GM23248 (cell line): ENCODE measurements around the gene ZMAT5.

Experiments used
- EZH2 ChIP-seq: fragments of 200-600 bp; sonication (generic); IDR thresholded peaks from 2 replicates; pipeline ENCODE4 v1.6.1; 2018; ENCODE audit warnings: antibody characterized with exemption, mild to moderate bottlenecking; ENCODE audit not compliant: insufficient read depth, poor library complexity, severe bottlenecking
- EZH2phosphoT487 ChIP-seq: fragments of 200-600 bp; sonication (generic); IDR thresholded peaks from 2 replicates; pipeline ENCODE4 v1.6.1; 2018; ENCODE audit warnings: antibody characterized with exemption, moderate library complexity, mild to moderate bottlenecking, low read depth; ENCODE audit not compliant: insufficient read depth

GRCh38 chr22:29722151-29722550 is 44.7 kb downstream of the ZMAT5 start:
- no peak for TF ChIP-seq EZH2
- TF ChIP-seq EZH2phosphoT487, result no peak
